ENCODE results near the gene GEMIN4. TPM values are rescaled to one million over a fixed set of nuclear protein-coding genes. Genes with fewer than 3 reads are reported as not detected.

The GEMIN4 gene
- total RNA-seq, 1 donor from 2014 or later = 18.4 TPM

DNA sequence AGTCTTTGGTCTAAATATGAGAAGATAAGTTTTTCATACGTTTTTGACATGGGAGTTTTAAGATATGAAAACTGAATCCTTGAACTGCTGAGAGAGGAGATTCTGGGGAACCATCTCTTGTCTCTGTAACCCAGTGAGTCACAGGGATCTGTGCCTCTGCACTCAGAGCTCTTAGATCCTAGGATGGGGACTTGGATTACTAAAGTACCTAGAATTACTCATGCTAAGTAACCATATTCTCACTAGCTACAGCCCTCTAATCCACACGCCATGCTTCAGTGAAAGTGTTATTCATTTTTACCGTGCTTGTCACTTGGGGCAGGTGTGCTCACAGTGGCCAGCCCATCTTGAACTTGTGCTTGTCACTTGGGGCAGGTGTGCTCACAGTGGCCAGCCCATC, 32.1 kb upstream of the GEMIN4 start:
- Histone ChIP-seq H3K27ac (ENCODE audit: low read depth, low read length) (no peak overlapping the region), H3K79me2 (ENCODE audit: insufficient read depth, low read length) (peaks cover 70% of the 10 kb centered on the region), H3K9ac (ENCODE audit: low read length) (no peak overlapping the region), H3K4me1 (ENCODE audit: insufficient read depth, low read length) (peaks cover 7% of the 10 kb centered on the region), H3K4me2 (ENCODE audit: low read length) (peak overlapping the region; percentile 2), H3K27me3 (ENCODE audit: insufficient read depth, low read length) (no peaks in the 10 kb centered on the region), H4K20me1 (ENCODE audit: insufficient read depth, low read length) (peaks cover 4% of the 10 kb centered on the region), H2AFZ (ENCODE audit: low read depth, low read length) (no peak overlapping the region), H3K36me3 (ENCODE audit: insufficient read depth, low read length) (peaks cover 7% of the 10 kb centered on the region), H3K4me3 (ENCODE audit: insufficient read depth, low read depth, low read length) (no peak overlapping the region), H3K9me3 (ENCODE audit: insufficient read depth, low read depth, low read length) (no peaks in the 10 kb centered on the region)
- Mint-ChIP-seq H3K4me3 (ENCODE audit: unreplicated experiment) (peak overlapping the region; percentile 97), H3K36me3 (ENCODE audit: low read depth, unreplicated experiment) (peaks cover 3% of the 10 kb centered on the region), H3K9me3 (ENCODE audit: unreplicated experiment) (no peaks in the 10 kb centered on the region), H3K27ac (ENCODE audit: unreplicated experiment) (no peak overlapping the region), H3K27me3 (ENCODE audit: low read depth, unreplicated experiment) (no peaks in the 10 kb centered on the region), H3K4me1 (ENCODE audit: low read depth, unreplicated experiment) (peaks cover 18% of the 10 kb centered on the region)
- TF ChIP-seq, protein P1, sequence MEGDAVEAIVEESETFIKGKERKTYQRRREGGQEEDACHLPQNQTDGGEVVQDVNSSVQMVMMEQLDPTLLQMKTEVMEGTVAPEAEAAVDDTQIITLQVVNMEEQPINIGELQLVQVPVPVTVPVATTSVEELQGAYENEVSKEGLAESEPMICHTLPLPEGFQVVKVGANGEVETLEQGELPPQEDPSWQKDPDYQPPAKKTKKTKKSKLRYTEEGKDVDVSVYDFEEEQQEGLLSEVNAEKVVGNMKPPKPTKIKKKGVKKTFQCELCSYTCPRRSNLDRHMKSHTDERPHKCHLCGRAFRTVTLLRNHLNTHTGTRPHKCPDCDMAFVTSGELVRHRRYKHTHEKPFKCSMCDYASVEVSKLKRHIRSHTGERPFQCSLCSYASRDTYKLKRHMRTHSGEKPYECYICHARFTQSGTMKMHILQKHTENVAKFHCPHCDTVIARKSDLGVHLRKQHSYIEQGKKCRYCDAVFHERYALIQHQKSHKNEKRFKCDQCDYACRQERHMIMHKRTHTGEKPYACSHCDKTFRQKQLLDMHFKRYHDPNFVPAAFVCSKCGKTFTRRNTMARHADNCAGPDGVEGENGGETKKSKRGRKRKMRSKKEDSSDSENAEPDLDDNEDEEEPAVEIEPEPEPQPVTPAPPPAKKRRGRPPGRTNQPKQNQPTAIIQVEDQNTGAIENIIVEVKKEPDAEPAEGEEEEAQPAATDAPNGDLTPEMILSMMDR (IDR thresholded peaks at IDR 0.05; ENCODE audit: insufficient read depth, low read depth, low read length) = no peak
- no peak for TF ChIP-seq EZH2 (IDR thresholded peaks at IDR 0.05; ENCODE audit: insufficient read depth, low read length)
- no peak for FAIRE-seq
- DNase-seq (ENCODE audit: low read depth) = no peak

DNA sequence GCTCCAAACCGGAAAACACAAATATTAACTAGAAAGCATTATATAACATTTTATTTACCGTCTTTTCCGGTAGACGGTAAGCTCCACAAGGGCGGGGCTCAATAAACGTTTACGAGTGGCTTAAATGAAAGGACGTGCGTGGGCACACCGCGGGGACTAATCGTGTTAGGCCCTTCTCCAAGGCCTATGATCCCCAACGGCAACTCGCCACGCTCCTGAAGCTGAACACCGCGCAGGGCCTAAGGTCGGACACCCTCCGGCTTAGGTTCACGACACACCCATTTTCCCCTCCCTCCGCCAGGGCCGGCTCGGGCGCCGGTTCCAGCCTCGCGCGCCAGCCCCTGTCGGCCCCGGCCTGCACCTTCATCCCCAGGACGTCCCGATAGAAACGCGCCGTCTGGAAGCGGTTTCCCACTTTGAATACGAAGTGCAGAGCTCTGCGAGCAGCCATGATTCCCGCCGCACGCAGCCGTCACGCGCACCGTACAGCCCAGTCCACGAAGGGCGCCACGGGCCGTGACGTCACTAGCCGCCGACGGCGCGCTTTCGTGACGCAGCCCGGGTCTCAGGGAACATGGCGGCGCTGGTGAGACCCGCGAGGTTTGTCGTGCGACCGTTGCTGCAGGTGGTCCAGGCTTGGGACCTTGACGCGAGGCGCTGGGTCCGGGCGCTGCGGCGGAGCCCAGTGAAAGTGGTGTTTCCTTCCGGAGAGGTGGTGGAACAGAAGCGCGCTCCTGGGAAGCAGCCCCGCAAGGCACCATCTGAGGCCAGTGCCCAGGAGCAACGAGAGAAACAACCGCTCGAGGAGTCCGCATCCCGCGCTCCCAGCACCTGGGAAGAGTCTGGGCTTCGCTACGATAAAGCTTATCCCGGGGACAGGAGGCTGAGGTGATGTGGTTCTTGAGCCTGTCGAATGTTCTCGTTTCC, 30.0 kb upstream of the GEMIN4 start, which contains the start of the genes GLOD4 and MRM3:
TSS of gene GLOD4 (minus strand) at position 476 of the 927 bp plus-strand sequence. CDS start at position 451, 25 bp downstream.
TSS of gene MRM3 (plus strand) at position 549 of the 927 bp plus-strand sequence. CDS start at position 575, 26 bp downstream.
- Mint-ChIP-seq H3K4me3 (ENCODE audit: unreplicated experiment) (peak within 1 kb of the TSS; percentile 97), H3K9me3 (ENCODE audit: unreplicated experiment) (no peaks in the 10 kb centered on the region), H3K4me1 (ENCODE audit: low read depth, unreplicated experiment) (peaks cover 18% of the 10 kb centered on the region), H3K36me3 (ENCODE audit: low read depth, unreplicated experiment) (peaks cover 10% of the 10 kb centered on the region), H3K27ac (ENCODE audit: unreplicated experiment) (peak within 1 kb of the TSS; percentile 89), H3K27me3 (ENCODE audit: low read depth, unreplicated experiment) (no peaks in the 10 kb centered on the region)
- Histone ChIP-seq H3K27ac (ENCODE audit: low read depth, low read length) (peak within 1 kb of the TSS; percentile 77), H2AFZ (ENCODE audit: low read depth, low read length) (peak within 1 kb of the TSS; percentile 83), H3K36me3 (ENCODE audit: insufficient read depth, low read length) (peaks cover 16% of the 10 kb centered on the region), H3K4me1 (ENCODE audit: insufficient read depth, low read length) (peaks cover 7% of the 10 kb centered on the region), H3K4me2 (ENCODE audit: low read length) (peak within 1 kb of the TSS; percentile 90), H3K4me3 (ENCODE audit: insufficient read depth, low read depth, low read length) (peak within 1 kb of the TSS; percentile 98), H3K9ac (ENCODE audit: low read length) (peak within 1 kb of the TSS; percentile 90), H3K27me3 (ENCODE audit: insufficient read depth, low read length) (no peaks in the 10 kb centered on the region), H3K79me2 (ENCODE audit: insufficient read depth, low read length) (peaks cover 66% of the 10 kb centered on the region), H4K20me1 (ENCODE audit: insufficient read depth, low read length) (peaks cover 9% of the 10 kb centered on the region), H3K9me3 (ENCODE audit: insufficient read depth, low read depth, low read length) (no peaks in the 10 kb centered on the region)
- no peak for FAIRE-seq
- peak; percentile 68 for DNase-seq (ENCODE audit: low read depth)
- TF ChIP-seq, protein P1 (IDR thresholded peaks at IDR 0.05; ENCODE audit: insufficient read depth, low read depth, low read length) = no peak
- TF ChIP-seq EZH2 (IDR thresholded peaks at IDR 0.05; ENCODE audit: insufficient read depth, low read length) = no peak

Data from astrocyte (in vitro differentiated cells and primary cell).